K562 (cell line): ENCODE measurements around the gene ICAM3. TPM values are rescaled to one million over a fixed set of nuclear protein-coding genes. Genes with fewer than 3 reads are reported as not detected.

Source experiments
- ATAC-seq: fragments of 200-7000 bp; cut with Tn5 transposase; 3 replicates; pipeline ENCODE4 v1.9.1; 2020; ENCODE audit warnings: moderate library complexity
- BruUV-seq: library from RNA; stranded (reverse); fragments of 400-500 nt; replicated peaks from 2 replicates; lab custom pipeline; 2021; lab: Mats Ljungman, UMichigan
- CTCF ChIA-PET: fragments of 300-600 bp; formaldehyde crosslinking; extraction: SDS; loops from one replicate; lab custom pipeline; 2021; ENCODE audit warnings: low intra/inter-chr PET ratio; lab: Yijun Ruan, JAX
- POLR2A ChIA-PET: fragments of 300-600, 350-650 bp; sonication (Branson Sonifier 250); formaldehyde crosslinking; extraction: SDS; loops from one replicate; lab custom pipeline; 2021; ENCODE audit warnings: antibody characterized with exemption, inconsistent platforms; lab: Yijun Ruan, JAX
- DNase-seq, 4 experiments: peaks; one replicate each; pipeline versions ENCODE4 v3.0.0 to v3.0.0-alpha.2; 2011 to 2018; ENCODE audit warnings: low spot score in 3 of 4, mixed read lengths in 3 of 4; ENCODE audit errors: extremely low read depth in 1 of 4
- FAIRE-seq: peaks from 2 replicates; lab custom pipeline; 2011; peaks lifted over from hg19 to GRCh38; lab: Jason Lieb, UNC
- H2AFZ ChIP-seq: 2 replicates; pipeline ENCODE4 v1.6.0; 2011; ENCODE audit warnings: low read depth, low read length, control low read depth, inconsistent platforms
- H3K27ac ChIP-seq: fragments of 200-600 bp; 3 replicates; pipeline ENCODE4 v1.8.0; 2011; ENCODE audit warnings: low read depth, mild to moderate bottlenecking, control low read depth, inconsistent platforms, low read length, moderate library complexity, mixed read lengths; ENCODE audit errors: extremely low read depth
- H3K27me3 ChIP-seq, 2 experiments: fragments of 300-600 bp in 1 of 2; 2 replicates in 1 of 2; 3 replicates in 1 of 2; pipeline versions ENCODE4 v1.6.0 to v1.8.0; 2011; ENCODE audit warnings: inconsistent platforms in 2 of 2, low read length in 2 of 2, mild to moderate bottlenecking in 1 of 2, mixed read lengths in 1 of 2, moderate library complexity in 1 of 2; ENCODE audit not compliant: control insufficient read depth in 2 of 2, insufficient read depth in 2 of 2
- H3K36me3 ChIP-seq: fragments of 300-600 bp; 3 replicates; pipeline ENCODE4 v1.8.0; 2011; ENCODE audit warnings: mild to moderate bottlenecking, low read length, inconsistent platforms; ENCODE audit not compliant: control insufficient read depth, insufficient read depth
- H3K4me1 ChIP-seq, 2 experiments: fragments of 200-600 bp in 1 of 2; replicated peaks in 1 of 2; 2 replicates in 1 of 2; 3 replicates in 1 of 2; pipeline versions ENCODE4 v1.5.1 to v1.8.0; 2011; ENCODE audit warnings: inconsistent platforms in 2 of 2, low read length in 2 of 2, mild to moderate bottlenecking in 1 of 2, mixed read lengths in 1 of 2, moderate library complexity in 1 of 2; ENCODE audit not compliant: control insufficient read depth in 2 of 2, insufficient read depth in 2 of 2
- H3K4me2 ChIP-seq: 2 replicates; pipeline ENCODE4 v1.6.1; 2011; ENCODE audit warnings: low read length, control low read depth, inconsistent platforms, mixed read lengths; ENCODE audit not compliant: insufficient read depth
- H3K4me3 ChIP-seq: fragments of 200-600 bp; sonication (generic), shearing (Covaris generic); 2 replicates; pipeline ENCODE4 v1.5.1; 2016; ENCODE audit warnings: control low read depth, inconsistent platforms
- H3K79me2 ChIP-seq: fragments of 200-600 bp; 3 replicates; pipeline ENCODE4 v1.8.0; 2011; ENCODE audit warnings: low read length, inconsistent platforms; ENCODE audit not compliant: control insufficient read depth, insufficient read depth
- H3K9ac ChIP-seq, 2 experiments: 2 replicates each; pipeline versions ENCODE4 v1.6.0 to v1.6.1; 2011; ENCODE audit warnings: low read depth in 2 of 2, low read length in 2 of 2, control low read depth in 1 of 2, inconsistent platforms in 1 of 2, mild to moderate bottlenecking in 1 of 2, mixed read lengths in 1 of 2; ENCODE audit not compliant: insufficient read depth in 1 of 2
- H3K9me1 ChIP-seq: one replicate; pipeline ENCODE4 v1.6.0; 2011; ENCODE audit warnings: inconsistent platforms, mild to moderate bottlenecking, low read length, moderate library complexity; ENCODE audit not compliant: control insufficient read depth, insufficient read depth
- H3K9me3 ChIP-seq: replicated peaks from 2 replicates; pipeline ENCODE4 v1.5.1; 2011; ENCODE audit warnings: low read depth, low read length, inconsistent platforms; ENCODE audit not compliant: control insufficient read depth, insufficient read depth
- H4K20me1 ChIP-seq: replicated peaks from 2 replicates; pipeline ENCODE4 v1.6.1; 2011; ENCODE audit warnings: low read length, inconsistent platforms, mixed read lengths; ENCODE audit not compliant: control insufficient read depth, insufficient read depth
- CCAR2 ChIP-seq: fragments of 200-400 bp; formaldehyde crosslinking; IDR thresholded peaks from 2 replicates; pipeline ENCODE4 v1.6.1; 2017; ENCODE audit warnings: mild to moderate bottlenecking, low read depth, low read length
- MBD1 ChIP-seq: fragments of 250-450 bp; sonication (Bioruptor Pico); IDR thresholded peaks from 2 replicates; pipeline ENCODE4 v1.8.0; 2022; ENCODE audit warnings: inconsistent platforms
- NUFIP1 ChIP-seq: fragments of 450-650 bp; IDR thresholded peaks from 2 replicates; pipeline ENCODE4 v1.6.1; 2018; ENCODE audit not compliant: partially characterized antibody
- RBFOX2 ChIP-seq: fragments of 200-400 bp; formaldehyde crosslinking; IDR thresholded peaks from 2 replicates; pipeline ENCODE4 v1.6.1; 2017; ENCODE audit warnings: low read depth, mild to moderate bottlenecking, low read length, moderate library complexity
- WGBS: fragments of 100-300 bp; shearing (Covaris generic); methylation state at CpG from one replicate; pipeline ENCODE4 v1.1.6; 2016; ENCODE audit warnings: low coverage, mixed read lengths; ENCODE audit not compliant: insufficient coverage; ENCODE audit errors: missing lambda C conversion rate; 5-methylcytosine and 5-hydroxymethylcytosine counted together
- in situ Hi-C: fragments of 300-500 bp; cut with MboI; formaldehyde crosslinking; loops from 4 replicates; pipeline ENCODE4 v1.15.0; 2018; ENCODE audit warnings: inconsistent platforms, mixed read lengths
- intact Hi-C: fragments of 100-400 bp; cut with micrococcal nuclease; formaldehyde crosslinking; loops from 2 replicates; pipeline ENCODE4 v1.14.2; 2022
- polyA plus RNA-seq, 8 experiments: library from polyadenylated mRNA; depleted of rRNA in 4 of 8; stranded (reverse) in 5 of 8; unstranded in 3 of 8; fragments of >200 nt; fragmentation: Nextera tagmentation in 2 of 8; fragmentation: Illumina TruSeq in 1 of 8; extraction: Ambion mirVana in 2 of 8; extraction: Trizol in 1 of 8; gene quantifications; 2 replicates each; pipeline versions ENCODE4 v1.2.1 to v1.2.3, GENCODE V29; 2011 to 2014; ENCODE audit warnings: inconsistent platforms in 1 of 8, missing spikeins in 1 of 8
- total RNA-seq, 7 experiments: library from RNA; depleted of rRNA in 6 of 7; stranded (reverse); fragments of >200 nt in 6 of 7; fragmentation: Illumina TruSeq in 2 of 7; extraction: Trizol in 2 of 7; gene quantifications; 2 replicates each; pipeline versions ENCODE4 v1.2.1 to v1.2.3, GENCODE V29; 2011 to 2021; ENCODE audit warnings: low replicate concordance in 1 of 7

The ICAM3 gene
- total and polyA plus RNA-seq, 9 of the 15 experiments (the other 6 are each of a cell fraction or from before 2014, with no cell fraction given), result 6.5 to 39.5 (median 24.2) TPM

- H3K36me3 ChIP-seq, result peaks cover 75% of the 10 kb centered on the region
- H3K9me1 ChIP-seq, result no peaks in the 10 kb centered on the region
- CTCF ChIA-PET, result no interaction called here
- ATAC-seq (no peak), DNase-seq (no peak), FAIRE-seq (no peak)
- no peaks in the 10 kb centered on the region for H3K27me3 ChIP-seq
- H4K20me1 ChIP-seq, result peaks cover 10% of the 10 kb centered on the region; the same call in 1 of the 2 replicates
- intact Hi-C loops (no loop called here), in situ Hi-C loops (no loop called here)
- no peaks in the 10 kb centered on the region for H3K9me3 ChIP-seq
- TF ChIP-seq MBD1 (CRISPR knock-in tag) (no peak), RBFOX2 (peak; percentile 2; the same call in 1 of the 2 replicates), NUFIP1 (no peak), CCAR2 (no peak)
- peaks cover 69% of the 10 kb centered on the region for H3K79me2 ChIP-seq
- peak overlapping the region in 1 of 2 experiments; percentile 55; a peak in 2 of 4 replicates for H3K9ac ChIP-seq
- no peak overlapping the region for H3K27ac ChIP-seq
- H2AFZ ChIP-seq, result no peak overlapping the region
- H3K4me3 ChIP-seq, result no peak overlapping the region
- WGBS, result 98% methylated on average over 13 of the region's 13 CpGs
- POLR2A ChIA-PET, result interaction anchor here (0.8 to 3.1 kb wide), 5 partner anchors 13 to 40 kb away, joined by 3 to 11 read pairs (median 3); partner anchors contain the start of genes FDX2 and ICAM5
- no peak overlapping the region for H3K4me2 ChIP-seq
- H3K4me1 ChIP-seq, result peaks cover 7 to 34% of the 10 kb centered on the region in 2 experiments; a peak in 4 of 5 replicates
- no TSS peak for BruUV-seq
These were observed 9.9 kb downstream of the ICAM3 start for GRCh38 chr19:10329555-10329954.
